ENCODE results near the gene NBPF3.

NBPF3 gene

GRCh38 chr1:21520899-21521716 lies 81.2 kb downstream of the NBPF3 start:
- no peak for ATAC-seq

DNA sequence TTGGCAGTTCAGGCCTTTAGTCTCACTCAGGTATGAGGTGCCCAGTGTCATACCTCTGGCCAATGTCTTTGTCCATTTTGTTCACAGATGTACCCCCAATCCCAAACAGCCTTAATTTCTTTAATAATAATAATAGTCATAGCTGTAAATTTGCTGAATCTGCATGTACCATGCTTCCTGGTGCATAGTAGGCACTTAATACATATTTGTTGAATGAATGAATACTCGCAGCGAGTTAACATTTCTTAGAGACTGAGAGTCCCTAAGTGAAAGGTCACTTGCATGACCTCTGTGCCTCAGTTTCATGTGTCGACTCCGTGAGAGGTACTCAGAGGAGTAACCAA lies 81.8 kb downstream of the NBPF3 start:
- no peak for ATAC-seq

DNA sequence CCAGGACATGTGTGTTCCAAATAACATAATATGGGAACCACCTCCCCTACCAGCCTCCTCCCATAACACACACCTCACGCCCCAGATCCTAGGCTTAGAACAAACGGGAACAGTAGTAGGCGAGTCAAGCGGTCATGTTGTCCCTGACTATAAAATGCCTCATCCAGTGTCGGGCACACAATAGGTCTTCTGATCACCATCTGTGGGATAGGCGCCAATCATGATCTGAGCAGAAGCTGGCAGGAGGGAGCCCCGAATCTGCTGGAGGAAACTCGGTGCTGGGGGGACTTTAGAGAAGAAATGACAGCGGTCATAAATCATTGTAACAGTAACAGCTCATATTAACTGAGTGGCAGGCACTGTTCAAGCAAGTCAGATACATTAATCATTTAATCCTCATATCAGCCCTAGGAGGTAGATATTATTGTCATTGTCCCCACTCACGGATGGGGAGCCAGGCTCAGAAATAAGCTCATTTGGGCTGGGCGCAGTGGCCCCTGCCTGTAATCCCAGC lies 82.6 kb downstream of the NBPF3 start:
- no peak for ATAC-seq

GRCh38 chr1:21523297-21523813 lies 83.4 kb downstream of the NBPF3 start:
- ATAC-seq: peak in 1 of 2 donors; percentile 55

DNA sequence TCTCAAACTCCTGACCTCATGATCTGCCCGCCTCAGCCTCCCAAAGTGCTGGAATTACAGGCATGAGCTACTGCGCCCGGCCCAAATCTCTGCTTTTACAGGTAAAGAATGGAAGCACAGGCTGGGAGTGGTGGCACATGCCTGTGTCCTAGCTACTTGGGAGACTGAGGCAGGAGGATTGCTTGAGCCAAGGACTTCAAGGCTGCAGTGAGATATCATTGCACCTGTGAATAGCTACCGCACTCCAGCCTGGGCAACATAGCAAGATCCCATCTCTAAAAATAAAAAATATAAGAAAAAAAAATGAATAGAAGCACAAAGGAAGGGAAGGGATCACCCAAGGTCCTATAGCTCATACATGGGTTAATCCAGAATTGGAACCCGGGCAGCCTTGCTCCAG lies 84.3 kb downstream of the NBPF3 start:
- ATAC-seq: no peak

DNA sequence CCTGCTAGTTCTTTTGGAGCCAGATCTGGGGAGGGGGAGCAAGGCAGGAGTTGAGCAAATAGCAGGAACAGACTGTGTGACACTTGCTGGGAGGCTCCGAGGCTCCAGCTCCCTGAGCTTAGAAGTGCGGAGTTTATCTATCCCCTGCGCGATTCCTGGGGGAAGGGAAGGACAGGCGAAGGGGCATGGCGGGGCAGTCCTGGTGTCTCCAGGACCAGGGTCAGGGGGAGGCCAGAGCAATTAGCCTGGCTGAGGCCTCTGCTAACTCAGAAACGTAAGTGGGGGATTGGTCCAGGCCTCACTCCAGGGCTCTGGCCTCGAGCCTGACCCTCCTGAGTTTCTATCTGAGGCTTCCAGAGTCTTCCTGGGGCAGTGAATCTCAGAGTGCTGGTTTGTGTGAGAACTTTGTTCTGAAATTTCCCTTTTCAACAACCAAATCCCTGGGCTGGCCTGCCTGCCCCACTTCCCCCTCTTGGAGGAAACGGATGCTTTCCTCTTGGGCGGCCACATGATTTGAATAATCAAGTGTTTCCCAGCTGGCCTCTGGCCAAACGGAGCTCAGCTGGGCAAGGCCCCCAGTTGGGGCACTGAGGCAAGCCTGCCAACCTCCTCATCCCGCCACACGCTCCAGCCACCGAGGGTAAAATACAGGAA lies 84.9 kb downstream of the NBPF3 start:
- ATAC-seq: no peak

DNA sequence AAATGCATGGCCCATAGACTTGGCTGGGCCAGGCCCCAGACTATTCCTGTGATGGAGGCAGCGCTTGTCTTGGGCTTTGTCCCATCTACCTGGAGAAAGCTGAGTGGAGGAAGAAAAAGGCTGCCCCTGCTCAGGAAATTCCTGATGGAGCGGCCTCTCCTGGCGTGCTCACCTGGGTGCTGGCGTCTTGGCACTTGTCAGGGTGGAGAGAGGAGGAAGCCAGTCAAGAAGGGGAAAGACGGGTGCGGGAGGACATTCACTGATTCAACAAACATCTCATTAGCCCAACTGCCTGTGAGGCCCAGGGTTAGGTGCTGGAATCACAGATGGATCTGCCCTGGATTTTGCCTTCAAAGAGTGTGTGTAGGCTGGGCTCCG lies 85.4 kb downstream of the NBPF3 start:
- no peak for ATAC-seq

- ATAC-seq: no peak
Observed at GRCh38 chr1:21526441-21526840, 86.5 kb downstream of the NBPF3 start.

DNA sequence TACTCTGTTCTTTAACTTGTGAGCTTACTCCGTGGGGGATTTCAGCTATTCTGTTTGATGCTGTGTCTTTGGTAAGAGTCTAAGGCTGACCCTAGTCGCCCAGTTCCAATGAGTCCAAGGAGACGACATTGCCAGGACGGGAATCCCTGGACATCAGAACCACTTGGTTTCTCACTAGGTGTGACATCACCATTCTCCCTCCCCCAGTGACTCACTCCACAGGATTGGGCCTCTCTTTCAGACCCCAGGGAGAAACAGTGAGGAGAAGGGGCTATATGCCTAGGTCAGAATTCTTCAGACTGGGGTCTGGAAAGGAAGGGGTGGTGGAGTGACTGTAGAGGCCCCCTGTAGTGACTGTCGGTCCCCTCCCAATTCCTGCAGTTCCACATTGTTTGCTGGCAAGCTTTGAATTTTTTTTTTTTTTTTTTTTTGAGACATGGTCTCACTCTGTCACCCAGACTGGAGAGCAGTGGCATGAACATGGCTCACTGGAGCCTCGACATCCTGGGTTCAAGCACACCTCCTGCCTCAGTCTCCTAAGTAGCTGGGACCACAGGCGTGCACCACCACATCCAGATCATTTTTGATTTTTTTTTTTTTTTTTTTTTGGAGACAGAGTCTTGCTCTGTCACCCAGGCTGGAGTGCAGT lies 90.6 kb downstream of the NBPF3 start:
- no peak for ATAC-seq

GRCh38 chr1:21531241-21531640 lies 91.3 kb downstream of the NBPF3 start:
- ATAC-seq: no peak

DNA sequence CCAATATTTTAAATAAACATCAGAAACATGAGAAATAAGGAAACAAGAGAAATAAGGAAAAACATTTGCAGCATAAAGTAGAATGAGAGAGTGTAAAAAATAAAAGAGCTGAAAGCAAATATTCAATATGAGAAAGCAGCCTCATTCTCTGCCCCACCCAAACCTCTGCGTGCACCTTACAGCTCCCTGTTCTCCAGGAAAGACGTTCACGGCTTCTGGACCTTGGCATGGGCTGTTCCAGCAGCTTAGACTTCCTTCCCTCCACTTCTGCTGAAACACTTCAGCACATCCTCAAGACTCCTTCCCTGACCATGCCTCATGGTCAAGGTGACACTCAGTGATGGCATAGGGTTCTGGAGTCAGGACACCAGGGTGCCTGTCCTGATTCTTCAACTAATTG lies 92.6 kb downstream of the NBPF3 start:
- ATAC-seq: no peak

DNA sequence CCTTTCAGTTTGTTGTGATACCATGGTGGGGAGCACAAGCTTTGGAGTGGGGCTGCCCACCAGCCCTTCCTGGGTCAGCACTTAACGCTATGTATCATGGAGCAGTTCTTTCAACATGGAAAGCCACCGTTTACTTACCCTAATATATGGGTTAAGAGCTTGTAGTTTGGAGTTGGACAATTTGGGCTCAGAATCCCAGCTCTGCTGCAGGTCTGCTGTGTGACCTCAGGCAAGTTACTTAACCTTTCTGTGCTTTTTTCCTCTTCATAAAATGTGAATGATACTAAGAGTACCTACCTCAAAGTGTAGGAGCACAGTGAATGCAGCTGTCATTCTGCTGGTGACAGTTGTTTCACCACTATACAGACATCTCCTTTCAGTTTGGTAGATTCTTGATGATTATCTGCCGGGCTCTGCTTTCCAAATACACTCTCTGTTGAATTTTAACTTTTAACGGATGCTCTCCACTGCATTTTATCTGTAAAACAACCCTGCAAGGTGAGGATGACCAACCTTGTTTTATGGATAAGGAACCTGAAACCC lies 93.1 kb downstream of the NBPF3 start:
- no peak for ATAC-seq

GRCh38 chr1:21534146-21534545 lies 94.2 kb downstream of the NBPF3 start:
- no peak for ATAC-seq

Data from activated CD4-positive, CD25-positive, alpha-beta regulatory T cell treated with anti-CD3 and anti-CD28 coated beads, Interleukin-2, amount 50 U/mL, for 24 hours (primary cell).